Measurements from ENCODE around the gene LCP2. TPM values are rescaled to one million over a fixed set of nuclear protein-coding genes. Genes with fewer than 3 reads are reported as not detected.

LCP2 gene
- total RNA-seq, 1 experiment from 2014 or later, result 0.61 TPM

GRCh38 chr5:170283296-170283695 is 14.3 kb downstream of the LCP2 start:
- no TSS peak for BruUV-seq (replicated peaks)
- ChIA-PET CTCF (interaction anchor here (1.3 kb wide), 1 partner anchor 17 kb away, joined by 4 read pairs; no protein-coding TSS in a partner anchor), POLR2A (no interaction called here), RAD21 (ENCODE audit: low non-redundant PET in 1 of 2, low total read pairs in 2 of 2, uncharacterized antibody in 2 of 2, unreplicated experiment in 2 of 2) (no interaction called here)
- no peaks in the 10 kb centered on the region for H3K79me2 ChIP-seq (ENCODE audit: insufficient read depth, low read length)
- no peak overlapping the region for H3K4me3 ChIP-seq (replicated peaks in 1 of 2; ENCODE audit: low read depth in 1 of 2, low read length in 2 of 2)
- no peak overlapping the region for H2AFZ ChIP-seq (ENCODE audit: low read depth, low read length, poor library complexity, severe bottlenecking)
- DNase-seq (ENCODE audit: low read depth, low spot score) (no peak), ATAC-seq (no peak)
- no peaks in the 10 kb centered on the region for H3K9me2 ChIP-seq (ENCODE audit: insufficient read depth)
- no peak overlapping the region for H3K9ac ChIP-seq (ENCODE audit: low read length)
- H3K36me3 ChIP-seq (ENCODE audit: control insufficient read depth in 1 of 2, insufficient read depth in 2 of 2, low read length in 2 of 2), result no peaks in the 10 kb centered on the region
- no peaks in the 10 kb centered on the region for H4K20me1 ChIP-seq (ENCODE audit: insufficient read depth)
- no peak overlapping the region for H3K27ac ChIP-seq (ENCODE audit: low read depth, low read length)
- no peak for TF ChIP-seq CEBPB (IDR thresholded peaks at IDR 0.05; ENCODE audit: low read depth)
- H3K27me3 ChIP-seq (ENCODE audit: insufficient read depth, low read length), result peaks cover 31% of the 10 kb centered on the region
- no peaks in the 10 kb centered on the region for H3K4me1 ChIP-seq (ENCODE audit: control insufficient read depth in 1 of 2, insufficient read depth in 2 of 2, low read length in 2 of 2)
- peaks cover 0 to 8% of the 10 kb centered on the region in 2 experiments; a peak in 1 of 4 replicates for H3K9me3 ChIP-seq (ENCODE audit: control insufficient read depth in 1 of 2, insufficient read depth in 1 of 2, low read depth in 1 of 2, low read length in 2 of 2)
- H3K4me2 ChIP-seq (ENCODE audit: low read length), result no peak overlapping the region
- intact Hi-C loops (cut with micrococcal nuclease), result no loop called here

- no peak for ATAC-seq
- no TSS peak for BruUV-seq (replicated peaks)
- H3K4me2 ChIP-seq (ENCODE audit: low read length), result no peak overlapping the region
- DNase-seq (ENCODE audit: low read depth, low spot score), result no peak
- H3K27me3 ChIP-seq (ENCODE audit: insufficient read depth, low read length), result peaks cover 22% of the 10 kb centered on the region; the same call in 1 of the 2 replicates
- no peaks in the 10 kb centered on the region for H4K20me1 ChIP-seq (ENCODE audit: insufficient read depth)
- no peak overlapping the region for H3K4me3 ChIP-seq (replicated peaks in 1 of 2; ENCODE audit: low read depth in 1 of 2, low read length in 2 of 2)
- no peak overlapping the region for H3K9ac ChIP-seq (ENCODE audit: low read length)
- ChIA-PET CTCF (no interaction called here), POLR2A (no interaction called here), RAD21 (ENCODE audit: low non-redundant PET in 1 of 2, low total read pairs in 2 of 2, uncharacterized antibody in 2 of 2, unreplicated experiment in 2 of 2) (no interaction called here)
- H2AFZ ChIP-seq (ENCODE audit: low read depth, low read length, poor library complexity, severe bottlenecking), result no peak overlapping the region
- no peaks in the 10 kb centered on the region for H3K4me1 ChIP-seq (ENCODE audit: control insufficient read depth in 1 of 2, insufficient read depth in 2 of 2, low read length in 2 of 2)
- intact Hi-C loops (cut with micrococcal nuclease), result no loop called here
- TF ChIP-seq ELF1 (IDR thresholded peaks at IDR 0.05; ENCODE audit: borderline replicate concordance, low read depth), result no peak
- no peak for TF ChIP-seq JUND (IDR thresholded peaks at IDR 0.05)
- TF ChIP-seq, protein P1, sequence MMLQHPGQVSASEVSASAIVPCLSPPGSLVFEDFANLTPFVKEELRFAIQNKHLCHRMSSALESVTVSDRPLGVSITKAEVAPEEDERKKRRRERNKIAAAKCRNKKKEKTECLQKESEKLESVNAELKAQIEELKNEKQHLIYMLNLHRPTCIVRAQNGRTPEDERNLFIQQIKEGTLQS (IDR thresholded peaks at IDR 0.05), result no peak
- TF ChIP-seq, protein P2, sequence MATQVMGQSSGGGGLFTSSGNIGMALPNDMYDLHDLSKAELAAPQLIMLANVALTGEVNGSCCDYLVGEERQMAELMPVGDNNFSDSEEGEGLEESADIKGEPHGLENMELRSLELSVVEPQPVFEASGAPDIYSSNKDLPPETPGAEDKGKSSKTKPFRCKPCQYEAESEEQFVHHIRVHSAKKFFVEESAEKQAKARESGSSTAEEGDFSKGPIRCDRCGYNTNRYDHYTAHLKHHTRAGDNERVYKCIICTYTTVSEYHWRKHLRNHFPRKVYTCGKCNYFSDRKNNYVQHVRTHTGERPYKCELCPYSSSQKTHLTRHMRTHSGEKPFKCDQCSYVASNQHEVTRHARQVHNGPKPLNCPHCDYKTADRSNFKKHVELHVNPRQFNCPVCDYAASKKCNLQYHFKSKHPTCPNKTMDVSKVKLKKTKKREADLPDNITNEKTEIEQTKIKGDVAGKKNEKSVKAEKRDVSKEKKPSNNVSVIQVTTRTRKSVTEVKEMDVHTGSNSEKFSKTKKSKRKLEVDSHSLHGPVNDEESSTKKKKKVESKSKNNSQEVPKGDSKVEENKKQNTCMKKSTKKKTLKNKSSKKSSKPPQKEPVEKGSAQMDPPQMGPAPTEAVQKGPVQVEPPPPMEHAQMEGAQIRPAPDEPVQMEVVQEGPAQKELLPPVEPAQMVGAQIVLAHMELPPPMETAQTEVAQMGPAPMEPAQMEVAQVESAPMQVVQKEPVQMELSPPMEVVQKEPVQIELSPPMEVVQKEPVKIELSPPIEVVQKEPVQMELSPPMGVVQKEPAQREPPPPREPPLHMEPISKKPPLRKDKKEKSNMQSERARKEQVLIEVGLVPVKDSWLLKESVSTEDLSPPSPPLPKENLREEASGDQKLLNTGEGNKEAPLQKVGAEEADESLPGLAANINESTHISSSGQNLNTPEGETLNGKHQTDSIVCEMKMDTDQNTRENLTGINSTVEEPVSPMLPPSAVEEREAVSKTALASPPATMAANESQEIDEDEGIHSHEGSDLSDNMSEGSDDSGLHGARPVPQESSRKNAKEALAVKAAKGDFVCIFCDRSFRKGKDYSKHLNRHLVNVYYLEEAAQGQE (IDR thresholded peaks at IDR 0.05; ENCODE audit: low read depth), result no peak
- TF ChIP-seq EZH2phosphoT487 (IDR thresholded peaks at IDR 0.05; ENCODE audit: borderline replicate concordance), result no peak
- no peak for TF ChIP-seq EGR1 (IDR thresholded peaks at IDR 0.05; ENCODE audit: low read depth)
- TF ChIP-seq CBX3 (IDR thresholded peaks at IDR 0.05; ENCODE audit: low read depth), result no peak
- no peak for TF ChIP-seq CEBPB (IDR thresholded peaks at IDR 0.05; ENCODE audit: low read depth)
- TF ChIP-seq TCF7L2 (IDR thresholded peaks at IDR 0.05; ENCODE audit: borderline replicate concordance, extremely low read depth, insufficient read depth, insufficient read length), result no peak
- no peak for TF ChIP-seq YY1 (IDR thresholded peaks at IDR 0.05; ENCODE audit: extremely low read depth, insufficient replicate concordance, low read depth, low read length)
- no peak for TF ChIP-seq SIN3A (IDR thresholded peaks at IDR 0.05; ENCODE audit: low read depth)
- TF ChIP-seq SP1 (IDR thresholded peaks at IDR 0.05; ENCODE audit: low read depth), result no peak
- H3K79me2 ChIP-seq (ENCODE audit: insufficient read depth, low read length), result no peaks in the 10 kb centered on the region
- H3K9me3 ChIP-seq (ENCODE audit: control insufficient read depth in 1 of 2, insufficient read depth in 1 of 2, low read depth in 1 of 2, low read length in 2 of 2), result peaks cover 0 to 8% of the 10 kb centered on the region in 2 experiments; a peak in 1 of 4 replicates
- no peaks in the 10 kb centered on the region for H3K9me2 ChIP-seq (ENCODE audit: insufficient read depth)
- no peaks in the 10 kb centered on the region for H3K36me3 ChIP-seq (ENCODE audit: control insufficient read depth in 1 of 2, insufficient read depth in 2 of 2, low read length in 2 of 2)
- no peak overlapping the region for H3K27ac ChIP-seq (ENCODE audit: low read depth, low read length)
Measured at GRCh38 chr5:170280011-170280493, 17.5 kb downstream of the LCP2 start.
